ENCODE measurements around the gene RCSD1.

DNA sequence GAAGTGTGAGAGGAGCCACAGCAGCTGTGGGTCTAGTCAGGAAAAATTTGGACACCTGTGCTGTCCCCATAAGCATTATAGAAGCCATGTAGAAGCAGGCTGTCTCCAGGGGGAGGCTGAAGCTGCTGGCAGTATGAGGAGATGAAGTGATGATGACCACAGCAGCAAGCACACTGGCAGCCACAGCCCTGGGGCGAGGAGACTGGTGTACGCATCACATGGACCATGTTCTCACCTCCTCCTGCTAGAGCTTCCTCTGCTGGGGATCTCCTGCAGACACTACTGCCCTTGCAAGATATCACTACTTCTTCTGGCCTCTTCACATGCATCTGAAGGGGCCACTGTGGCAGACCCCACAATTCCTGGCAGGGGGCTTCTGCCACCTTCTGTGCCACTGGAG lies 42.7 kb upstream of the RCSD1 start:
- TF ChIP-seq, protein P1, sequence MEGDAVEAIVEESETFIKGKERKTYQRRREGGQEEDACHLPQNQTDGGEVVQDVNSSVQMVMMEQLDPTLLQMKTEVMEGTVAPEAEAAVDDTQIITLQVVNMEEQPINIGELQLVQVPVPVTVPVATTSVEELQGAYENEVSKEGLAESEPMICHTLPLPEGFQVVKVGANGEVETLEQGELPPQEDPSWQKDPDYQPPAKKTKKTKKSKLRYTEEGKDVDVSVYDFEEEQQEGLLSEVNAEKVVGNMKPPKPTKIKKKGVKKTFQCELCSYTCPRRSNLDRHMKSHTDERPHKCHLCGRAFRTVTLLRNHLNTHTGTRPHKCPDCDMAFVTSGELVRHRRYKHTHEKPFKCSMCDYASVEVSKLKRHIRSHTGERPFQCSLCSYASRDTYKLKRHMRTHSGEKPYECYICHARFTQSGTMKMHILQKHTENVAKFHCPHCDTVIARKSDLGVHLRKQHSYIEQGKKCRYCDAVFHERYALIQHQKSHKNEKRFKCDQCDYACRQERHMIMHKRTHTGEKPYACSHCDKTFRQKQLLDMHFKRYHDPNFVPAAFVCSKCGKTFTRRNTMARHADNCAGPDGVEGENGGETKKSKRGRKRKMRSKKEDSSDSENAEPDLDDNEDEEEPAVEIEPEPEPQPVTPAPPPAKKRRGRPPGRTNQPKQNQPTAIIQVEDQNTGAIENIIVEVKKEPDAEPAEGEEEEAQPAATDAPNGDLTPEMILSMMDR (IDR thresholded peaks at IDR 0.05) = no peak
- TF ChIP-seq POLR2A (IDR thresholded peaks at IDR 0.05) = no peak
- no peak for TF ChIP-seq EP300 (IDR thresholded peaks at IDR 0.05)
- TF ChIP-seq POLR2AphosphoS5 (IDR thresholded peaks at IDR 0.05) = no peak

All from stomach (tissue), 4 donors.